IMR-90 (cell line): ENCODE data around the gene PTGDR2. TPM values are rescaled to one million over a fixed set of nuclear protein-coding genes. Genes with fewer than 3 reads are reported as not detected.

ENCODE experiments used
- ATAC-seq: fragments of 200-7000 bp; cut with Tn5 transposase; 2 replicates; pipeline ENCODE4 v1.9.1; 2020; ENCODE audit warnings: low read depth, mild to moderate bottlenecking, moderate library complexity
- BruUV-seq: library from RNA; stranded (reverse); fragments of 400-500 nt; replicated peaks from 2 replicates; lab custom pipeline; 2021; lab: Mats Ljungman, UMichigan
- CTCF ChIA-PET: fragments of 300-600 bp; formaldehyde crosslinking; extraction: SDS; loops from one replicate; lab custom pipeline; 2021; ENCODE audit warnings: antibody characterized with exemption; lab: Yijun Ruan, JAX
- POLR2A ChIA-PET: fragments of 300-600 bp; sonication (Branson Sonifier 250); formaldehyde crosslinking; loops from one replicate; lab custom pipeline; 2022; ENCODE audit warnings: antibody characterized with exemption; ENCODE audit not compliant: unreplicated experiment; lab: Charles Lee
- DNase-seq: peaks from one replicate; pipeline ENCODE4 v3.0.0; 2013
- H2AFZ ChIP-seq: replicated peaks from 2 replicates; pipeline ENCODE3; 2013; ENCODE audit warnings: low read length, mild to moderate bottlenecking; ENCODE audit not compliant: poor library complexity
- H2AK5ac ChIP-seq: 2 replicates; pipeline ENCODE4 v1.6.1; 2013; ENCODE audit warnings: low read depth, low read length, inconsistent platforms
- H2AK9ac ChIP-seq: replicated peaks from 2 replicates; pipeline ENCODE3; 2013; ENCODE audit warnings: mild to moderate bottlenecking, low read depth, low read length, moderate library complexity; ENCODE audit not compliant: poor library complexity
- H2BK120ac ChIP-seq: 2 replicates; pipeline ENCODE4 v1.6.1; 2013; ENCODE audit warnings: low read depth, low read length, inconsistent platforms
- H2BK15ac ChIP-seq: 3 replicates; pipeline ENCODE4 v1.6.1; 2013; ENCODE audit warnings: low read depth, low read length, inconsistent platforms
- H2BK20ac ChIP-seq: 2 replicates; pipeline ENCODE4 v1.6.1; 2013; ENCODE audit warnings: low read depth, mild to moderate bottlenecking, inconsistent platforms, low read length, moderate library complexity
- H2BK5ac ChIP-seq: 2 replicates; pipeline ENCODE4 v1.6.1; 2013; ENCODE audit warnings: mild to moderate bottlenecking, low read depth, low read length, inconsistent platforms; ENCODE audit not compliant: poor library complexity, severe bottlenecking
- H3K14ac ChIP-seq: replicated peaks from 2 replicates; pipeline ENCODE4 v1.6.1; 2013; ENCODE audit warnings: low read depth, low read length, inconsistent platforms
- H3K18ac ChIP-seq: 2 replicates; pipeline ENCODE4 v1.6.1; 2013; ENCODE audit warnings: low read depth, low read length, control low read depth
- H3K23ac ChIP-seq: 2 replicates; pipeline ENCODE4 v1.6.1; 2013; ENCODE audit warnings: low read depth, low read length, inconsistent platforms
- H3K27ac ChIP-seq: 2 replicates; pipeline ENCODE4 v1.5.1; 2013; ENCODE audit warnings: mild to moderate bottlenecking, control low read depth, low read length; ENCODE audit not compliant: insufficient read depth
- H3K27me3 ChIP-seq: 2 replicates; pipeline ENCODE4 v1.6.1; 2013; ENCODE audit warnings: low read length; ENCODE audit not compliant: control insufficient read depth, insufficient read depth
- H3K36me3 ChIP-seq: 2 replicates; pipeline ENCODE4 v1.6.1; 2013; ENCODE audit warnings: low read length, mixed read lengths; ENCODE audit not compliant: control insufficient read depth, insufficient read depth
- H3K4ac ChIP-seq: 2 replicates; pipeline ENCODE4 v1.6.1; 2013; ENCODE audit warnings: low read depth, low read length, inconsistent platforms
- H3K4me1 ChIP-seq: 2 replicates; pipeline ENCODE4 v1.6.1; 2013; ENCODE audit warnings: low read length, mixed read lengths; ENCODE audit not compliant: control insufficient read depth, insufficient read depth
- H3K4me2 ChIP-seq: 2 replicates; pipeline ENCODE4 v1.6.1; 2013; ENCODE audit warnings: low read depth, mild to moderate bottlenecking, control low read depth, low read length, moderate library complexity
- H3K4me3 ChIP-seq: 2 replicates; pipeline ENCODE4 v1.5.1; 2013; ENCODE audit warnings: low read depth, mild to moderate bottlenecking, control low read depth, low read length, moderate library complexity; ENCODE audit not compliant: insufficient read depth
- H3K56ac ChIP-seq: 2 replicates; pipeline ENCODE4 v1.6.1; 2013; ENCODE audit warnings: low read length, inconsistent platforms; ENCODE audit not compliant: insufficient read depth; ENCODE audit errors: extremely low read depth
- H3K79me1 ChIP-seq, 2 experiments: 2 replicates each; pipeline ENCODE4 v1.6.1; 2013; ENCODE audit warnings: low read length in 2 of 2, inconsistent platforms in 1 of 2, low read depth in 1 of 2
- H3K9ac ChIP-seq: 2 replicates; pipeline ENCODE4 v1.6.1; 2013; ENCODE audit warnings: low read depth, low read length, control low read depth
- H3K9me1 ChIP-seq: 2 replicates; pipeline ENCODE4 v1.6.1; 2013; ENCODE audit warnings: low read length, inconsistent platforms; ENCODE audit not compliant: insufficient read depth
- H3K9me3 ChIP-seq: 2 replicates; pipeline ENCODE4 v1.6.1; 2013; ENCODE audit warnings: low read length; ENCODE audit not compliant: control insufficient read depth, insufficient read depth
- H4K20me1 ChIP-seq: 2 replicates; pipeline ENCODE4 v1.6.1; 2013; ENCODE audit warnings: low read length, inconsistent platforms; ENCODE audit not compliant: insufficient read depth
- H4K5ac ChIP-seq: 2 replicates; pipeline ENCODE4 v1.6.1; 2013; ENCODE audit warnings: mild to moderate bottlenecking, low read depth, low read length, control low read depth
- H4K8ac ChIP-seq, 2 experiments: 2 replicates each; pipeline ENCODE4 v1.6.1; 2013; ENCODE audit warnings: low read depth in 2 of 2, low read length in 2 of 2, control low read depth in 1 of 2, inconsistent platforms in 1 of 2
- H4K91ac ChIP-seq: 2 replicates; pipeline ENCODE4 v1.6.1; 2013; ENCODE audit warnings: low read depth, low read length, inconsistent platforms; ENCODE audit not compliant: insufficient read depth
- BHLHE40 ChIP-seq: fragments of 150-350 bp; IDR thresholded peaks from 2 replicates; pipeline ENCODE4 v1.6.1; 2016; ENCODE audit warnings: mild to moderate bottlenecking, low read depth, low read length
- CEBPB ChIP-seq: IDR thresholded peaks from 2 replicates; pipeline ENCODE4 v1.6.1; 2012; ENCODE audit warnings: low read depth, low read length, improper control_type of control experiment
- CHD1 ChIP-seq: IDR thresholded peaks from 2 replicates; pipeline ENCODE4 v1.6.1; 2012; ENCODE audit warnings: low read depth, low read length, improper control_type of control experiment
- FOS ChIP-seq: fragments of 150-350 bp; IDR thresholded peaks from 2 replicates; pipeline ENCODE4 v1.6.1; 2016; ENCODE audit warnings: low read depth, low read length
- MAFK ChIP-seq: IDR thresholded peaks from 2 replicates; pipeline ENCODE4 v1.6.1; 2012; ENCODE audit warnings: low read depth, low read length, improper control_type of control experiment
- MXI1 ChIP-seq: IDR thresholded peaks from 2 replicates; pipeline ENCODE4 v1.6.1; 2012; ENCODE audit warnings: low read depth, mild to moderate bottlenecking, low read length, moderate library complexity, borderline replicate concordance
- NFE2L2 ChIP-seq: fragments of 150-350 bp; IDR thresholded peaks from 2 replicates; pipeline ENCODE4 v1.6.1; 2016; ENCODE audit warnings: low read depth, mild to moderate bottlenecking, low read length
- RAD21 ChIP-seq: IDR thresholded peaks from 2 replicates; pipeline ENCODE4 v1.6.1; 2012; ENCODE audit warnings: low read length, improper control_type of control experiment
- RFX5 ChIP-seq: IDR thresholded peaks from 2 replicates; pipeline ENCODE4 v1.8.0; 2012; ENCODE audit warnings: low read depth, mild to moderate bottlenecking, low read length, moderate library complexity
- SMC3 ChIP-seq: fragments of 150-350 bp; IDR thresholded peaks from 2 replicates; pipeline ENCODE4 v1.6.1; 2016; ENCODE audit warnings: low read depth, mild to moderate bottlenecking, antibody characterized with exemption, low read length, moderate library complexity
- WGBS, 2 experiments: methylation state at CpG; one replicate each; pipeline versions ENCODE4 v1.1.5 to v1.1.7; 2013; ENCODE audit warnings: missing lambda C conversion rate in 2 of 2; ENCODE audit not compliant: insufficient read length in 1 of 2; ENCODE audit errors: extremely low coverage in 2 of 2; 5-methylcytosine and 5-hydroxymethylcytosine counted together
- dilution Hi-C: fragments of 300-500 bp; cut with HindIII; formaldehyde crosslinking; loops from one replicate; pipeline ENCODE4 v1.14.3; 2018; ENCODE audit warnings: low sequenced_read_pairs; ENCODE audit not compliant: unreplicated experiment
- in situ Hi-C: fragments of 300-500 bp; cut with MboI; formaldehyde crosslinking; loops from 3 replicates; pipeline ENCODE4 v1.14.3; 2019; ENCODE audit warnings: low sequenced_read_pairs, inconsistent platforms, mixed read lengths
- intact Hi-C: fragments of 100-400 bp; cut with micrococcal nuclease; formaldehyde crosslinking; loops from 2 replicates; pipeline ENCODE4 v1.10.0; 2022
- polyA plus RNA-seq, 3 experiments: library from polyadenylated mRNA; depleted of rRNA; stranded (reverse); fragments of >200 nt; gene quantifications; 2 replicates each; pipeline ENCODE4 v1.2.3, GENCODE V29; 2012; ENCODE audit warnings: low replicate concordance in 1 of 3
- total RNA-seq: library from RNA; depleted of rRNA; stranded (reverse); fragments of >200 nt; gene quantifications from 2 replicates; pipeline ENCODE4 v1.2.3, GENCODE V29; 2012
- TF ChIP-seq, protein P1 (sequence below): conservative IDR thresholded peaks from 2 replicates; pipeline ENCODE4 v1.5.1; 2012; ENCODE audit warnings: mild to moderate bottlenecking, low read depth, low read length, improper control_type of control experiment
- TF ChIP-seq, protein P2 (sequence below): fragments of 150-350 bp; IDR thresholded peaks from 2 replicates; pipeline ENCODE4 v1.6.1; 2016; ENCODE audit warnings: low read depth, mild to moderate bottlenecking, low read length, moderate library complexity, borderline replicate concordance
- TF ChIP-seq, protein P3 (sequence below): fragments of 150-350 bp; IDR thresholded peaks from 2 replicates; pipeline ENCODE4 v1.6.1; 2017; ENCODE audit warnings: mild to moderate bottlenecking, antibody characterized with exemption, low read length, low read depth

PTGDR2 gene
- total and polyA plus RNA-seq, 2 of the 4 experiments (the other 2 are of a cell fraction) = under 0.01 to 0.12 TPM

DNA sequence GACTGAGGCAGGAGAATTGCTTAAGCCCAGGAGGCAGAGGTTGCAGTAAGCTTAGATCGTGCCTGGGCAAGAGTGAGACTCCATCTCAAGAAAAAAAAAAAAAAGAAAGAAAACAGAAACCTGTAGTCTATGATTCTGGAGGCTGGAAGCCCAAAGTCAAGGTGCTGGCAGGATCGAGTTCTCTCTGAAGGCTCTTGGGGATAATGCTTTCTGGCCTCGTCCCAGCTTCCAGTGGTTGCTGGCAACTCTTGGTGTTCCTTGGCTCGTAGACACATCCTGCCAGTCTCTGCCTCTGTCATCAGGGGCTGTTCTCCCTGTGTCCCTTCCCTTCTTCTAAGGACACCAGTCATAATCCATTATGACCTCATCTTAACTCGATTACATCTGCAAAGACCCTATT is 30.6 kb downstream of the PTGDR2 start:
- intact Hi-C loops = no loop called here
- no peak overlapping the region for H3K9ac ChIP-seq
- no peak overlapping the region for H2BK20ac ChIP-seq
- 40% methylated on average over 2 of the region's 5 CpGs; no CpG with 5 or more reads in 1 of the 2 experiments for WGBS, 2 experiments
- no peak overlapping the region for H3K4me2 ChIP-seq
- no peak overlapping the region for H2BK120ac ChIP-seq
- H3K27me3 ChIP-seq = peaks cover 51% of the 10 kb centered on the region
- H3K79me1 ChIP-seq = no peaks in the 10 kb centered on the region
- no TSS peak for BruUV-seq
- H3K4me3 ChIP-seq = no peak overlapping the region
- no peak overlapping the region for H4K8ac ChIP-seq
- H3K27ac ChIP-seq = no peak overlapping the region
- no peaks in the 10 kb centered on the region for H3K9me3 ChIP-seq
- no peaks in the 10 kb centered on the region for H3K36me3 ChIP-seq
- H3K56ac ChIP-seq = no peak overlapping the region
- POLR2A ChIA-PET = no interaction called here
- H4K20me1 ChIP-seq = no peaks in the 10 kb centered on the region
- no peak overlapping the region for H3K14ac ChIP-seq
- CTCF ChIA-PET = interaction anchor here (0.5 to 1.4 kb wide), 3 partner anchors 63 to 500 kb away, joined by 3 to 4 read pairs (median 4); no protein-coding TSS in a partner anchor
- dilution Hi-C loops = no loop called here
- no peak overlapping the region for H2AK9ac ChIP-seq
- no peak overlapping the region for H3K4ac ChIP-seq
- H2AK5ac ChIP-seq = no peak overlapping the region
- ATAC-seq = no peak
- no peaks in the 10 kb centered on the region for H3K9me1 ChIP-seq
- H4K5ac ChIP-seq = no peak overlapping the region
- H3K23ac ChIP-seq = no peak overlapping the region
- H2BK15ac ChIP-seq = no peak overlapping the region
- DNase-seq = no peak
- in situ Hi-C loops = no loop called here
- H2AFZ ChIP-seq = no peak overlapping the region
- no peak overlapping the region for H4K91ac ChIP-seq
- TF ChIP-seq MAFK (no peak), SMC3 (no peak), CHD1 (no peak), RAD21 (no peak), RFX5 (no peak), CEBPB (no peak), BHLHE40 (no peak), MXI1 (no peak), NFE2L2 (no peak), FOS (no peak)
- TF ChIP-seq, protein P1, sequence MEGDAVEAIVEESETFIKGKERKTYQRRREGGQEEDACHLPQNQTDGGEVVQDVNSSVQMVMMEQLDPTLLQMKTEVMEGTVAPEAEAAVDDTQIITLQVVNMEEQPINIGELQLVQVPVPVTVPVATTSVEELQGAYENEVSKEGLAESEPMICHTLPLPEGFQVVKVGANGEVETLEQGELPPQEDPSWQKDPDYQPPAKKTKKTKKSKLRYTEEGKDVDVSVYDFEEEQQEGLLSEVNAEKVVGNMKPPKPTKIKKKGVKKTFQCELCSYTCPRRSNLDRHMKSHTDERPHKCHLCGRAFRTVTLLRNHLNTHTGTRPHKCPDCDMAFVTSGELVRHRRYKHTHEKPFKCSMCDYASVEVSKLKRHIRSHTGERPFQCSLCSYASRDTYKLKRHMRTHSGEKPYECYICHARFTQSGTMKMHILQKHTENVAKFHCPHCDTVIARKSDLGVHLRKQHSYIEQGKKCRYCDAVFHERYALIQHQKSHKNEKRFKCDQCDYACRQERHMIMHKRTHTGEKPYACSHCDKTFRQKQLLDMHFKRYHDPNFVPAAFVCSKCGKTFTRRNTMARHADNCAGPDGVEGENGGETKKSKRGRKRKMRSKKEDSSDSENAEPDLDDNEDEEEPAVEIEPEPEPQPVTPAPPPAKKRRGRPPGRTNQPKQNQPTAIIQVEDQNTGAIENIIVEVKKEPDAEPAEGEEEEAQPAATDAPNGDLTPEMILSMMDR = no peak
- TF ChIP-seq, protein P2, sequence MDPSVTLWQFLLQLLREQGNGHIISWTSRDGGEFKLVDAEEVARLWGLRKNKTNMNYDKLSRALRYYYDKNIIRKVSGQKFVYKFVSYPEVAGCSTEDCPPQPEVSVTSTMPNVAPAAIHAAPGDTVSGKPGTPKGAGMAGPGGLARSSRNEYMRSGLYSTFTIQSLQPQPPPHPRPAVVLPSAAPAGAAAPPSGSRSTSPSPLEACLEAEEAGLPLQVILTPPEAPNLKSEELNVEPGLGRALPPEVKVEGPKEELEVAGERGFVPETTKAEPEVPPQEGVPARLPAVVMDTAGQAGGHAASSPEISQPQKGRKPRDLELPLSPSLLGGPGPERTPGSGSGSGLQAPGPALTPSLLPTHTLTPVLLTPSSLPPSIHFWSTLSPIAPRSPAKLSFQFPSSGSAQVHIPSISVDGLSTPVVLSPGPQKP = no peak
- TF ChIP-seq, protein P3, sequence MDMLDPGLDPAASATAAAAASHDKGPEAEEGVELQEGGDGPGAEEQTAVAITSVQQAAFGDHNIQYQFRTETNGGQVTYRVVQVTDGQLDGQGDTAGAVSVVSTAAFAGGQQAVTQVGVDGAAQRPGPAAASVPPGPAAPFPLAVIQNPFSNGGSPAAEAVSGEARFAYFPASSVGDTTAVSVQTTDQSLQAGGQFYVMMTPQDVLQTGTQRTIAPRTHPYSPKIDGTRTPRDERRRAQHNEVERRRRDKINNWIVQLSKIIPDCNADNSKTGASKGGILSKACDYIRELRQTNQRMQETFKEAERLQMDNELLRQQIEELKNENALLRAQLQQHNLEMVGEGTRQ = no peak
- H2BK5ac ChIP-seq = no peak overlapping the region
- H3K4me1 ChIP-seq = no peaks in the 10 kb centered on the region
- no peak overlapping the region for H3K18ac ChIP-seq
